BE2C (cell line): Measurements from ENCODE around the gene TMPRSS11F.

Source experiments
- DNase-seq: peaks from one replicate; pipeline ENCODE4 v3.0.0-alpha.2; 2020
- H3K27me3 ChIP-seq: fragments of 250-450 bp; sonication (Bioruptor Pico); 2 replicates; pipeline ENCODE4 v1.5.1; 2020; ENCODE audit warnings: mild to moderate bottlenecking
- H3K36me3 ChIP-seq: fragments of 250-450 bp; sonication (Bioruptor Pico); 2 replicates; pipeline ENCODE4 v1.5.1; 2020; ENCODE audit warnings: mild to moderate bottlenecking
- H3K4me1 ChIP-seq: fragments of 250-450 bp; sonication (Bioruptor Pico); 2 replicates; pipeline ENCODE4 v1.5.1; 2020
- H3K4me3 ChIP-seq: 2 replicates; pipeline ENCODE4 v1.5.1; 2011; ENCODE audit warnings: low read depth, low read length
- H3K9me3 ChIP-seq: fragments of 250-450 bp; sonication (Bioruptor Pico); 2 replicates; pipeline ENCODE4 v1.5.1; 2020
- TF ChIP-seq, protein P1 (sequence below): IDR thresholded peaks from 2 replicates; pipeline ENCODE4 v1.5.1; 2012; ENCODE audit warnings: mild to moderate bottlenecking, low read depth, low read length

The TMPRSS11F gene

GRCh38 chr4:68145261-68145660, 15.6 kb upstream of the TMPRSS11F start:
- H3K9me3 ChIP-seq: no peaks in the 10 kb centered on the region
- H3K4me3 ChIP-seq: no peak overlapping the region
- H3K27me3 ChIP-seq: no peaks in the 10 kb centered on the region
- no peaks in the 10 kb centered on the region for H3K4me1 ChIP-seq
- TF ChIP-seq, protein P1, sequence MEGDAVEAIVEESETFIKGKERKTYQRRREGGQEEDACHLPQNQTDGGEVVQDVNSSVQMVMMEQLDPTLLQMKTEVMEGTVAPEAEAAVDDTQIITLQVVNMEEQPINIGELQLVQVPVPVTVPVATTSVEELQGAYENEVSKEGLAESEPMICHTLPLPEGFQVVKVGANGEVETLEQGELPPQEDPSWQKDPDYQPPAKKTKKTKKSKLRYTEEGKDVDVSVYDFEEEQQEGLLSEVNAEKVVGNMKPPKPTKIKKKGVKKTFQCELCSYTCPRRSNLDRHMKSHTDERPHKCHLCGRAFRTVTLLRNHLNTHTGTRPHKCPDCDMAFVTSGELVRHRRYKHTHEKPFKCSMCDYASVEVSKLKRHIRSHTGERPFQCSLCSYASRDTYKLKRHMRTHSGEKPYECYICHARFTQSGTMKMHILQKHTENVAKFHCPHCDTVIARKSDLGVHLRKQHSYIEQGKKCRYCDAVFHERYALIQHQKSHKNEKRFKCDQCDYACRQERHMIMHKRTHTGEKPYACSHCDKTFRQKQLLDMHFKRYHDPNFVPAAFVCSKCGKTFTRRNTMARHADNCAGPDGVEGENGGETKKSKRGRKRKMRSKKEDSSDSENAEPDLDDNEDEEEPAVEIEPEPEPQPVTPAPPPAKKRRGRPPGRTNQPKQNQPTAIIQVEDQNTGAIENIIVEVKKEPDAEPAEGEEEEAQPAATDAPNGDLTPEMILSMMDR: no peak
- DNase-seq: no peak
- H3K36me3 ChIP-seq: no peaks in the 10 kb centered on the region

GRCh38 chr4:68141852-68142251, 12.2 kb upstream of the TMPRSS11F start:
- TF ChIP-seq, protein P1: no peak
- no peak overlapping the region for H3K4me3 ChIP-seq

GRCh38 chr4:68132342-68132741, 2.7 kb upstream of the TMPRSS11F start:
- Histone ChIP-seq H3K4me3 (no peak overlapping the region), H3K27me3 (no peaks in the 10 kb centered on the region), H3K9me3 (no peaks in the 10 kb centered on the region; the same call in 1 of the 2 replicates), H3K36me3 (no peaks in the 10 kb centered on the region), H3K4me1 (no peaks in the 10 kb centered on the region)
- TF ChIP-seq, protein P1: no peak
- no peak for DNase-seq

More at GRCh38 chr4:68141852-68142251, 12.2 kb upstream of the TMPRSS11F start:
- no peaks in the 10 kb centered on the region for H3K36me3 ChIP-seq
- no peaks in the 10 kb centered on the region for H3K27me3 ChIP-seq
- no peaks in the 10 kb centered on the region for H3K9me3 ChIP-seq
- no peaks in the 10 kb centered on the region for H3K4me1 ChIP-seq
- DNase-seq: no peak

DNA sequence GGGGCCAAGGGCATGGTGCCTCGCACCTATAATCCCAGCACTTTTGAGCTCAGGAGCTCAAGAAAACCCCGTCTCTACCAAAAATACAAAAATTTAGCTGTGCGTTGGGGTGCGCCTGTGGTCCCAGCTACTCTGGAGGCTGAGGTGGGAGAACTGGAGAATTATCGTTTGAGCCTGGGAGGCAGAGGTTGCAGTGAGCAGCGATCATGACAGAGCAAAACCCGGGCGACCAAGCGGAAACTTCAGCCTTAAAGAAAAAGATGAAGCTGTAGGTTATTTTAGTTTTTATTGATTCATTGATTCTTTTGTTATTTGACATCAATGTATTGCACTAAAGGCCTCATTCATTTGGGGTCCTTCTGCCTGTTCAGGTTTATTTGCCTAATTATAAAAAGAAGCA, 5.4 kb downstream of the TMPRSS11F start:
- Histone ChIP-seq H3K4me1 (no peaks in the 10 kb centered on the region), H3K9me3 (no peaks in the 10 kb centered on the region), H3K4me3 (no peak overlapping the region), H3K36me3 (no peaks in the 10 kb centered on the region), H3K27me3 (no peaks in the 10 kb centered on the region)
- TF ChIP-seq, protein P1: no peak
- DNase-seq: no peak

GRCh38 chr4:68123525-68123924, 6.1 kb downstream of the TMPRSS11F start:
- H3K4me1 ChIP-seq: no peaks in the 10 kb centered on the region
- TF ChIP-seq, protein P1: no peak

GRCh38 chr4:68119921-68120320, 9.7 kb downstream of the TMPRSS11F start:
- Histone ChIP-seq H3K27me3 (no peaks in the 10 kb centered on the region), H3K36me3 (no peaks in the 10 kb centered on the region), H3K4me3 (no peak overlapping the region), H3K4me1 (no peaks in the 10 kb centered on the region), H3K9me3 (no peaks in the 10 kb centered on the region)
- DNase-seq: no peak
- TF ChIP-seq, protein P1: no peak

More at GRCh38 chr4:68123525-68123924, 6.1 kb downstream of the TMPRSS11F start:
- Histone ChIP-seq H3K27me3 (no peaks in the 10 kb centered on the region), H3K9me3 (no peaks in the 10 kb centered on the region), H3K4me3 (no peak overlapping the region), H3K36me3 (no peaks in the 10 kb centered on the region)
- DNase-seq: no peak
